NCI-H82 (cell line): ENCODE measurements around the gene PAPPA.

ENCODE experiments used
- DNase-seq: peaks from one replicate; lab custom pipeline; 2025; lab: John Stamatoyannopoulos, UW

Gene PAPPA

GRCh38 chr9:116152941-116153764, 438 bp upstream of the PAPPA start:
- peak; percentile 32 for DNase-seq

DNA sequence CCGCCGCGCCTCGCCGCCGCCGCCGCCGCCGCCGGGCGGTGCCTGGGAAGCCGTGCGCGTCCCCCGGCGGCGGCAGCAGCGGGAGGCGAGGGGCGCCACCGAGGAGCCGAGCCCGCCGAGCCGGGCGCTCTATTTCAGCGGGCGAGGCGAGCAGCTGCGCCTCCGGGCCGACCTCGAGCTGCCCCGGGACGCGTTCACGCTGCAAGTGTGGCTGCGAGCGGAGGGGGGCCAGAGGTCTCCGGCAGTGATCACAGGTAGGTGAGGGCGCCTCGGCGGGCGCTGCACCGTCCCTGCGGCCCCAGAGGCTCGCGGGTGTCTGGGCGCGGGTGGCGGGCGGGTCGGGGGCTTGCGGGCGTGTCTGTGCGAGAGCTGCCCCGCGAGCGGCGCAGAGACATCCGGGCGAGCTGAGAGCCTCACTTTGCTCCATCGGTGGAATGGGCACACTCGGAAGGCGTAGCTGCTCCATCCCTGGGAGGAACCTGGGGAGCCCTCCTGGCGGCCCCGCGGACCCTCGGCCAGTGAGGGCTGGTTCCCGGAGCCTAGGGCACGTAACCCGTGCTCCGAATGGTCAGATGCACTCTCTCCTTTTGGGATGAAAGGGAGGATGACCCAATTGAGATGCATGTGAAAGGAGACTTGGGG, 864 bp downstream of the PAPPA start:
- DNase-seq: peak; percentile 16

- DNase-seq: no peak
Measured at GRCh38 chr9:116154976-116155697, 1.5 kb downstream of the PAPPA start.

GRCh38 chr9:116155698-116156039, 2.1 kb downstream of the PAPPA start:
- DNase-seq: no peak

DNA sequence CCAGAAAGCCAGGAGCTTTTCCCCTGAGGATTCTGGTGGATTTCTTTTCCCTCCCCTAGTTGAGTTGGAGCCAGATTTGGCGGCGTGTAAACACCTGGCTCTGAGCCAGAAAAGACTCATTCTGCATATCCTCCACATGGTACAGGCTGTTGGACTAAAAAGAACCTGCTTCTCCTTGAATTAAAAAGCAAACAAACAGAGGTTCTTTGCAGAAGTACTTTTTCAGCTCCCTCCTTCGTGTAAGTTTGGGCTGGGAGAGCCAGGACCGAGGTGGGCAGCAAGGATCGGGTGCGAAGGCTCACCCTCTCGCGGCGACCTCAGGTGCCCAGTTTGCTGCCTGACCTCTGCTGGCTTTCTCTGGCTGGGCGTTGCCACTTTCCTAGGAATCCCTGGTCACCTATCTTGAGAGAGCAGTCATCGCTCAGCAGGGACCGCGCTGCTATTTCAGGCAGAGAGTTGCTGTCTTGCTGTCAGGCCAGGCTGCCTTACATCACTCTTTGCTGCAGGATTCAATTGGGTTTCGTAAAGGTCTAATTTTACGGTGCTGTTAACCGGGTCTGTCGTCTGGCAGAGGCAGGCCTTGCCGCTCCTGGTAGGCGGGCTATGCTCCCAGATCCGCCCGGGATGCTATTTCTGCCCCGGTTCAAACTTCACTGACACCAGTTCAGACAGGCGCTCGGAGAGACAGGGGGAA, 3.2 kb downstream of the PAPPA start:
- DNase-seq: peak; percentile 88

DNA sequence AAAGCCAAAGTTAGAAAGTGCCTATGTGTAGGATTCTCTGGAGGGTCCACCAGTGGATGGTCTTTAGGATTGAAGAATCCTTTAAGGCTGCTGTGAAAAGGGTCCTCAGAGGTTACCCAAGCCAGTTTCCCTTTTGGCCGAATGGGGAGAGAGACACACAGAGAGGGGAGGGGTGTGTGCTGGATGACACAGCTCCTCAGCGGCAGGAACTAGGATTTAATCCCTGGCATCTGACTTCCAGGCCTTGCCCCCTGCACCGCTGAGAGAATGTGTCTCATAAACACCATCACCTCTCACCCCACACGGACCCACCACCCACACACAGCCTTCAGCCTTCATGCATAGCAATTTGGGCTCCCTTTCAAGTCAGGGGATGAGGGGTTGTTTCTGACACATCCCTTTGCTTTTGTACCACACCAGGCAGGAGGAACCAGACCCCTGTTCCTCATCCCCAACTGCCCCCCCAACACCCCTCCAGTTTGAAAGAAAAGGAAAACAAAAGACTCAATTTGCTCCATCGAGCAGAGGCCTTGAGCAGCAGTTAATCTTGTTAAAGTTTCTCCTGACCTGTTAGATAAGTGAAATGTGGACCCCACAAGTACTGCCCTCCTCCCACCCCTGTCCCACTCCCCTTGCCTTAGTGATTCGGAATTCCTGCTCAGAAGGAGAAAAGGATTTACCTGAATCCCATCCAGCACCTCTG, 4.0 kb downstream of the PAPPA start:
- peak; percentile 39 for DNase-seq

DNA sequence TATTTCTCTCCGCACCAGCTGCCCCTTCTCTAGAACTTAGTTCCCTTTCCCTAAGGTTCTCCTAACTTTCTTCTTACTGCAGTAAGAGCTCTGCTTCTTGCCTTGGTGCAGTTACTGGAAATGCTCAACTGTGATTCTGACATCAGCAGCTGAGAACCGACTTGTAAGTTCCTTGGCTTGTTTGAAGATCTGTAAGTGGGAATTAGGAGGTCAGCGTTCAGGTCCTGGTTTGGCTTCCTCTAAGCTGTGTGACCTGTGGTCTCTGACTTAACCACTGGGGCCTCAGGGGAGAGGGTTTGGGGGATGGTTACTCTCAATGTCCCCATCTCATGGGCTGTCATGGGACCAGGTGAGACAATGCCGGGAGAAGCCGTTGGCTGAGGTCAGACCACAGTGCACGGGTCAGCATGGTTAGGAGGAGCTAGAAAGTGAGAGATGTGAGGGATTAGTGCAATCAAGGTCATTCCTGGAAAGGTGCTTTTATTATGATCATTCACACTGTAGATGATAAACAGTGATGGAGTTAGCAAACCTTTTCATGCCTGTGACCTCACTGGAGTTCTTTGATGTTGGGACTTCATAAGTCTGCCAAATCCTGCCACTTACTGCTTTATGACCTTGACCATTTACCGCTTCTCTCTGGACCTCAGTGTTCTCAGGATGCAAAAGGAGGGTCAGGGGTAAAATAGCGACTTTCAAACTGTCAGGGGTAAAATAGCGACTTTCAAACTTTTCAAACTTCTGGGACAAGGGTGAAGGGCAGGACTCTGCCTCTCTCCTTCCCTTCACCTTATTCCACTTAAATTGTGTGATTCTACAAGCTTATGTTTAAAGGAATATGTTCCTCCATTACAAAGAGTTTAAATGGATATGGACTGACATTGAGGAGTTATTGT, 7.3 kb downstream of the PAPPA start:
- no peak for DNase-seq

- DNase-seq: no peak
Measured at GRCh38 chr9:116162241-116162781, 8.7 kb downstream of the PAPPA start.

GRCh38 chr9:116163293-116164055, 9.9 kb downstream of the PAPPA start:
- DNase-seq: peak; percentile 16

DNA sequence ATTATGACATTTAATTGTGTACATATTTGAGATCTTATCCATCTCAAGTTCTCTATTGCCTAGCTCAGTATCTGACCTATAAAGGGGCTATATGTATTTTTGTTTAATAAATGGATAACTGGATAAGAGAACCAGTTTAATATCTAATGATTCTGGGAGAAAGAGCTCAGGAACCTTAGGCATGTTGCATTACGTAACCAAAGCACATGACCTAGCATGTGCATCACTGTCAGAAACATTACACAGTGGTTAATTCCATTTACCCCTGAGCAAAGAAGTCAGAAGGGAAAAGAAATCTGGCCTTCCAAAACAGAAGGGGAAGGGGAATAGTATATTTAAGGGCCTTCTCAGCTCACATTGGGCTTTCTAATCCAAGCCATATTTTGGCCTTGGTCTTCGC, 12.3 kb downstream of the PAPPA start:
- DNase-seq: no peak

DNA sequence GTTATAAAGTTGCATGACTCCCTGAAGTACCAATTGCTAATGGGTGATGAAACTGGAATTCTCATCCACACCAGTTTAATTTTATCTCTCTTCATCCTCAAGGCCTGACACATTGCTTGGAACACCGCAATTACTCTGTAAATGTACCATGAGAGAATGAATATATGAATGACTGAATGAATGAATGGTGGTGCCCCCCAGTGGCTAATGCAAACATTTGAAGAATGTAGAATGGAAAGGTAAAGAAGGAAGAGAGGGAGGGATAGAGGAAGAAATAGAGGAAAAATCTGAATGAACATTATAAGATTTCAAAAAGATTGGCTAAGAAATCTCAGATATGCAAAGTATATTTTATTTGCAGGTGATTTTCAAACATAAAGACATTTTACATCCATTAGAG, 13.1 kb downstream of the PAPPA start:
- DNase-seq: no peak

GRCh38 chr9:116168231-116168630, 14.6 kb downstream of the PAPPA start:
- DNase-seq: no peak

GRCh38 chr9:116172216-116172615, 18.6 kb downstream of the PAPPA start:
- DNase-seq: no peak

- DNase-seq: no peak
Measured at GRCh38 chr9:116174347-116174746, 20.8 kb downstream of the PAPPA start.

DNA sequence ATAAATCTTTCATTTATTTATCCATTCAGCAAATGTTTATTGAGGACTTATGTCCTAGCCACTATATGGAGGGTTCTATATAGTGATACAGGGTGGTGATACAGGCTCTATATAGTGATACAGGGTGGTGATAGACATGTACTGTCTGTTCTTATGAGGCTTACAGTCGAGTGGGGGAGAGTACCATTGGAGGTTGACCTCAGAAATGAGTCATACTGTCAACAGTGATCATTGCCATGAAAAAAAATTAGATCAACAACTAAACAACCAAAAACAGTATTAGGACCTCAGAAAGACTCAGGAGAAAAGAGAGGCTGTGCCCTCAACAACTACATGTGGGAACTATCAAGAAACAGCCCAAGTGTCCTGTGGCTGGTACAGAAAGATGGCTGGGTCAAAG, 22.0 kb downstream of the PAPPA start:
- DNase-seq: no peak

GRCh38 chr9:116178481-116179211, 25.1 kb downstream of the PAPPA start:
- no peak for DNase-seq

GRCh38 chr9:116179568-116179967, 26.0 kb downstream of the PAPPA start:
- DNase-seq: no peak

DNA sequence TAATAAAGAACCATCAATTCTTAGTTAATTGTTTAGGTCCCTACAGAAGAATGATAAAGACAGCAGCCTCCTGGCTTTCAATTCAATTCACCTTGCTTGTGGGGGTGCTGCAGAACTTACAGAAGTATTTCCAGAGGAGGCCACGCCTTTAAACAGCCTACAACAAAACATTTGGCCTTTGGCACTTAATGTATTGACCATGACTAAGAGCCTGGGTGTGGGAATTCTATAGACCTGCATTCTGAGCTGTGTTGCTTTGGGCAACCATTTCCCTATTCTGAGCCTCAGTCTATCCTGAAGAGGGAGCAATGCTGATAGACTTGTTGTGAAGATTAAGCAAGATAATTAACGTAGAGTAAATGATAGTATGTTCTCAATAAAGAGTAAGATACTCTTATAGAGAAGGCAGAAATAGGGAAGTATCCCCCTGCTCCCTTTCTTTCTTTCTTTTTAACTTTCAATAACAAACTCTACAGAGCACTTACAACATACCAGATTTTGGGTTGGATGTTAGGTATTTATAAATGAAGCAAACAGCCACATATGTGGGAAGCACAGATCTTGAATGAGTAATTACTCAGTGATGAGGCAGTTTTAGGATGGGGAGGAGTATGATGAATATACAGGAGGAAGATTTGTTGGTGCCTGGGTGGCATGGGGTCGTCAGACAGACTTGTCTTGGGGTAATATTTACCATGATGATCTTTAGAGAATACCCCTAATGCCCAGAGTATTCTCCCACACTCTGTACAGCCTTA, 28.4 kb downstream of the PAPPA start:
- DNase-seq: no peak
